GM21515 (cell line): ENCODE data around the gene RSU1.
A peak's percentile ranks its signal among the peaks of the same experiment; 100 is the strongest.
"Not testable (repeated sequence)": the region's sequence is repeated elsewhere in the genome, so short reads cannot be mapped to it uniquely, and the experiment has no call there.

Experiments used
- ATAC-seq: cut with Tn5 transposase; IDR thresholded peaks from one replicate; pipeline ENCODE4 v1.9.1; 2021; ENCODE audit not compliant: unreplicated experiment

RSU1 gene

DNA sequence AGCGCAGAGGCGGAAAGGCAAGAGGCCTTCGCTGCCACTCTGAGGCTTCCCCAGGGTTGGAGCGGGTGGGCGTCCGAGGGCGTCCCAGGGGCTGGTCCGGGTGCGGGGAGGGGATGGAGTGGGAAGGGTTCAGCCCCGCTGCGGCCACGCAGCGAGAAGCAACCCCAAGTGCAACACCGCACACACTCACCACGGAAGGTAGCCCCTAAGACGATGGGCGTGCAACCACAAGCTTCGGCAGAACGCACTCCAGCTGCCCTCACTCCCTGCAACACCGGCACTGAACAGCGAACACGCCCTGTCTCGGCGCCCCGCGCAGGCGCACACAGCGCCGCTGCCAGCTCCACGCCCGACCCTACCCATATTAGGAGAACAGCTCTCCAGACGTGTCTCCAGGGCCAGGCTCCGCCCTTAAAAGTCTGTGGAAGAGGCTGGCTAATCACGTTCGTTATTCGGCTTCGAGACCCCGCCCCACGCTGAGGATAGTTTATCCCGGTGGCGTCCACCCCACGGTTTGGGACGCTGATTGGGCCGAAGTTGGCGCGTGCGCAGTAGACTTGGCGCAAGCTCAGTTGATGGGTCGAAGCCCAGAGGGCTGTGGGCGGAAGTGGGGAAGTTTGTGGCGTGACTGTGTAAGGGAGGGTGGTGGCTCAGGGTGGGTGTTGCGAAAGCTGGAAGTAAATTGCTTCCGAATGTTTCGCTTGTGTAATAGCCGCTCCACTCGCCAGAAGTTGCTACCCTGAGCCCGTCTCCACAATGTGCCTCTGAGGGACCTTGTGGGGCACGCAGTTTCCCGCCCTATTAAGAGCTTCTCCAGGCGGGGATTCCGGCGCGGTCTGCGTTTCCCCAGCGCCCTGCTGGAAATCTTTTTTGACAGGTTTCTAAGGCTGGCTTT is at the start of gene RSU1:
Gene RSU1 (minus strand): TSS at position 300 of the 895 bp plus-strand sequence. CDS start 343 bp downstream, outside the sequence.
- peak; percentile 99 for ATAC-seq

- no peak for ATAC-seq
Observed at GRCh38 chr10:16866541-16867275, 49.5 kb upstream of the RSU1 start.

- no peak for ATAC-seq
Observed at GRCh38 chr10:16865766-16866165, 48.5 kb upstream of the RSU1 start.

DNA sequence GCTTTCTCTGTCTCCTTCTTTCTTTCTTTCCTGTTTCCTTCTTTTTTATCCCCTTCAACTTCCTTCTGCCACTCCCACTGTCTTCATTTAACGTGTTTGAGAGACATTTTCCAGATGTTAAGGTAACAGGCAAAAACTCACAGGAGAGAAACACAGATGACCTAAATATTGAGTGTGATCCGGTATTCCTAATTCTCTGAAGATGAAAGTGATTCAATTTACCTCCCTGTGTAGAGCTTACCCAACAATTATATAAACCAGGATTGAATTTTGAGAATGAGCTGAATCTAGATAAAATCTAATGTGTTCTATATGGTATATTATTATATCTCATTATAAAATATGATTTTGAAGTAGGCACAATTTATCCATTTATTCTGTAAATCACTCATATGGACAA is 46.5 kb upstream of the RSU1 start:
- ATAC-seq, result no peak

DNA sequence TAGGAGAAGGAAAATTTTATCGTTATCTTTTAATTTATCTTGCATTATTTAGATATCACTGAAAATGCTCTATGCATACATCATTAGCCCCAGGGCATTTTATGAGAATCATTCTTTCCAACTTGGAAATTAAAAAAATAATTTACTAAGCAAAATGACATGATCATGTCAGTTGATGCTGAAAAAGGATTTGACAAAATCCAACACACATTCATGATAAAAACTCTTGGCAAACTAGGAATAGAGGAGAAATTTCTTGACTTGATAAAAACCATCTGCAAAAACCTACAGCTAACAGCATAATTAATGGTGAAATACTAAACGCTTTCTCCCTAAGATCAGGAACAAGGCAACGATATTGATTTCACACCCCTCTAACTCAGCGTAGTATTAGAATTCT is 40.2 kb upstream of the RSU1 start:
- no peak for ATAC-seq

DNA sequence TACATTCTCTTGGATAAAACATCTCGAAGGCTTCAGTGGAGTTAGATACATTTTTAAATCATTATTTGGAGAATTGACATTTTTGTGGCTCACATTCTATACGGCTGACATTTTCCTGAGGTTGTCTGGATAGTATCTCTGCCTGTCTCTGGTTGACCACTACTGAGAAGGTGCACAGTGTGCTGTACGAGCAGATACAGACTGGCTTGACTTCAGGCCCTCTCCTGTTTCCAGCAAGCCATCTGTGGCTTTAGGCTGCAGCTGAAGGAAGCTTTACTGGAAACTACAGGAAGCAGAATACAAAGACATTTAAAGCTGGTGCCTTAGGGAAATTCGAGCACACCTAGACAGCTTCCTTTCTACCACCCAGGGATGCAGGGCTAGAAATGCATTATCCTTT is 39.3 kb upstream of the RSU1 start:
- no peak for ATAC-seq

- ATAC-seq, result no peak
Observed at GRCh38 chr10:16856092-16856491, 38.9 kb upstream of the RSU1 start.

DNA sequence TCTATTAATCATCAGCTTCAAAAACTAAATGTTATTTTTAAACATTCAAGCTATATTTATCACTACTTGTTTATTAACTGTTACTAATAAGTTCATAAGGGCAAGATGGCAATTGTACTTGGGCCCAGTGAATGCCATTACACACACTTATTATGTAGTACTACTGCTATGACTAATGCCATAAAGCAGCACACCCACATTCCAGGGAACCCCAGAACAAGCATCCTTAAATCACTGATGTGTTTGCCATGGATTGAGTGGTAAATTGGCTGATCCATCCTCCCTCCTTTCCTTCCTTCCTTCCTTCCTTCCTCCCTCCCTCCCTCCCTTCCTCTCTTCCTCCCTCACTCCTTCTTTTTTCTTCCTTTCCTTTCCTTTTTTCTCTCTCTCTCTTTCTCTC is 37.4 kb upstream of the RSU1 start:
- no peak for ATAC-seq

DNA sequence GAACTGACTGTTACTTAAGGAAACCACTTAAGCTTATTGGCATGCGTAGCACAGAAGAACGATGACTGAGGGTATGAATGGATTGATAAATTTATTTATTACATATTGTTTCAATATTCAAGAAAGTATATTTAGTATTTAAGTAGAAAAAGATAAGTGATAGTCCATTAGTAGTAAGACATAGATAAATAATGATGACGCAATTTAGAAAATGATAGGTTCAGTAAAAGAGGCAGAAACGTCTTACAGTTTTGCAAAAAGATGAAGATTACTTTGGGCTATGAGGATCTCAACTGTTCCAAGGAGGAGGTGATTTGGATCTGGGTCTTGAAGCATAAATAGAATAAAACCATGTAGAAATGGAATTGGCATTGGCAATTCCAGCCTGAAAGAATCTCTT is 36.6 kb upstream of the RSU1 start:
- no peak for ATAC-seq

DNA sequence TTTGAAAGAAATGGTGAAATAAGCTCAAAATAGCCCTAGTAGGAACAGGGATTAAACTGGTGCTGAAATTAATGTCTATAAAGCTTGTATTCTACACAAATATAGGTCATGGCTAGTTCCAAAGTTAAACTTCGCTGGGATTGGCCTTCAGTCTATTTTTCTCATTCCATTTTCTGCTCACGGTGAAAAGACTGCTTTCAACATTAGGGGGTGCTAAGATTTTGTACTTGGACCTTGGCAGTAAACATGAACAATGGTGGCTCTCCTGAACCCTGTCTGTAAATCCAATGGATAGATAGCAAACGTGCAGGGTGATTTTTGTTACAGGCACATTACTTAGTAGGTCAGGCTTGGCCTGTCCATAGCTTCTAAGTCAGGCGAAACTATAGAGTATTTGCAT is 36.0 kb upstream of the RSU1 start:
- ATAC-seq, result no peak

- ATAC-seq, result no peak
Observed at GRCh38 chr10:16852624-16853023, 35.4 kb upstream of the RSU1 start.

DNA sequence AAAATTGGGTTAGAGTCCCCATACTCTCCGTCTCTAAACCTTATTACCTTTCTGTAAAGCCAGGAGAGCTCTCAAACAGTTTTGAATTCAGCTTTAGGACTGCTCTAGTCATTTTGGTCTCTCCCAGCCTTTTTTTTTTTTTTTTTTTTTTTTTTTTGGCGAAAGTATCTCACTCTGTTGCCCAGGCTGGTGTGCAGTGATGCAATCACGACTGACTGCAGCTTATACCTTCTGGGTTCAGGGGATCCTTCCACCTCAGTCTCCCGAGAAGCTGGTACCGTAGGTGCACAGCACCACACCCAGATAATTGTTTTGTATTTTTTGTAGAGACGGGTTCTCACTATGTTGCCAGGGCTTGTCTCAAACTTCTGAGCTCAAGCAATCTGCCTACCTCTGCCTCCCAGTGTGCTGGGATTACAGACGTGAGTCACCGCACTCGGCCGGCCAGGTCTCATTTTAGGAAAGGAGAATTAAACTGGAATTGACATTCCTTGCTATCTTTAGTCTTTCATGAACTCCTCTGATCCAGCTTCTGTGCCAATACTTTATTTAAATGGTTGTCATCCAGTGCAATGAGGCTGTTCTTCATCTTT is 31.4 kb upstream of the RSU1 start:
- ATAC-seq, result no peak

DNA sequence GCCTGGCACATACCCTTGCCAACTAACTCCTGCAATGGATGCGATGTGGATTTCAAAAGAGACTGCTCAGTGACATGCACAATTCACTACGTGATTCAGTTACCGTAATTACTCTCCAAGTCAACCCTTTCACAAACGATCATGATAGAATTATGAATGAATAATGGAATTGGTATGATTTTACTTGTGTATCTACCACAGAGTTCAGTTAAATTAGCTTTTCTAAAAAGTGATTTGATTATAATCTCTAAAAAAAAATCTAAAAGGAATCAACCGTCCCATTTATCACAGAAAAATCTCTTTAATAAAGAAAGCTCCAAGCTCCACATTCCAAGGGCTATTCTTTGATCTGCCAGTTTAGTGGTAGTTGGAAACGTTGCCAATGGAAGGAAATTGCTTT is 30.4 kb upstream of the RSU1 start:
- no peak for ATAC-seq

DNA sequence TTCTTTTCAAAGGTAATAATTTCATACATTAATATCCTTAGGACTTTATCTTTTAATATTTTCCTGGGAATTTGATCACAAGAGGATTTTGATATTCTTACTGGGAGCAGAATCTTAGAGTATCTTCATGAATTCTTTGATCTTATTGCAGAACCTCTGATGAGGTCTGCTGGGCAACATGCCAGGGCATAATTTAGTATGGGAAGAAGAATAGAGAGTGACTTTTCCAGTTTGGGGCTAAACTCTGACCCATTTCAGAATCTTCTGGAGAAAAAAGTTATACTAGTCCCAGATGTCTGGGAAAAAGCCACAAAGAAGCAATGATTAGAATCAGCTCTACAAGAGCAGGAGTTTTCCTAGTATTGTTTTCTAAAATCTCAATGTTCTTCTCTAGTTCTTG is 28.0 kb upstream of the RSU1 start:
- ATAC-seq, result no peak

DNA sequence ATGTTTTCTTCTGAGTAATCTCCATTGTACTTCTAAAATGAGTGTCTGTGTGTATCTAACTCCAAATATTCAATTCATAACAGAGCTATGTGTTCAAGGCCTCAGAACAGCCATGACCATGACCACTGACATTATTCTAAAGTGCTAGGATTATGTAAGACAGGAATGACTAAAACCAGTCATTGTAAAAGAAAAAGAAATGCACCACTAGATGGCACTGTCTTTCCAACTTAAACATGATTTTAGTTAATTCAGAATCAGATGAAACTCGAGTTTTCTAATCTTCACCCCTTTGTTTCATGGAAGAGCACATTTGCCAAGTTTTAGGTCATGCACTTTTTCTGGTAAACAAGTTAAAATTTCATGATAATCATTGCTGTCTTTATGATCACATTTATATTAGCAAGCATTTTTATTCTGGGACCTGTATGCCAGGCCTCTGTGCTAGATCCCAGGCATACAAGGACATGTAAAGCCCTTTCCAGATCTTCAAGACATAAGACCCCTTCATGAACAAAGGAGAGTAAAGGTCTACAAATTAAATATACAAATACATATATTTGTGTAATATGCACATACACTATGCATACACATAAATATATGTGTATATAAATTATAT is 26.1 kb upstream of the RSU1 start:
- ATAC-seq, result no peak

GRCh38 chr10:16835228-16835627 is 18.0 kb upstream of the RSU1 start:
- ATAC-seq, result no peak

DNA sequence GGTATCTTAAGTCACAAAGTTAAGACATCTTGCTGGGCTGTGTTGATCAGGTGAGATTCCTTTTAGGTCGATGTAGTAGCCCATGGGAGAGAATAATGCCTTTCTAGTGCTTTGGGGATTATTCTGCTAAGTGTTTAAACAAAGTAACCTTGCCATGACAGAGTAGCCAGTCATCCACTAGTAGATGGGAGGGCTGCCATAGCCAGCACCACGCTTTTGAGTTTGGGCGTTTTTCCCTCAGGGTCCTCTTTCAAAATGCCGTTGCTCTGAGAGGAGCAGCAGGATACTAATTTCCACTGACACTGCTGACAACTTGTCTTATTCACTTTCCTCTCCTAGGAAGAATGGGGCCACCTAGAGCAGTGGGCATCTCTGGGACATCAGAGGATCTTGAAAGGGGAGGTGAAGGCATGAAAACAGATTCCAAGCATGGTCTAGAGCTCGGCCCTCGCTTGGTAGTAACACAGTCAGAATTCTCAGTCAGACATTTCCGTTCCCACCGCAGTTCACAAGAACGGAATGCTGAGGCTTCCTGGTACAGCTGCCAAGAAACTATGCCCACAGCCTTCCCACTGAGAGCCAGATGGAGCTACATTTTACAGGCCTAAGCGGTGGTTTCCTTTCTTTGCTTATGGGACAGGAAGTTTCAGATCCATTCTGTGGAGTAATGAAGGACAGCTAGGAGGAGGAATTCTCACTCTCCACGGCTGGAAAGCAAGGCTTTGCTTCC is 15.3 kb upstream of the RSU1 start:
- ATAC-seq, result no peak

- ATAC-seq, result no peak
Observed at GRCh38 chr10:16828701-16829175, 11.5 kb upstream of the RSU1 start.

- ATAC-seq, result peak; percentile 87
Observed at GRCh38 chr10:16828114-16828568, 10.9 kb upstream of the RSU1 start.

DNA sequence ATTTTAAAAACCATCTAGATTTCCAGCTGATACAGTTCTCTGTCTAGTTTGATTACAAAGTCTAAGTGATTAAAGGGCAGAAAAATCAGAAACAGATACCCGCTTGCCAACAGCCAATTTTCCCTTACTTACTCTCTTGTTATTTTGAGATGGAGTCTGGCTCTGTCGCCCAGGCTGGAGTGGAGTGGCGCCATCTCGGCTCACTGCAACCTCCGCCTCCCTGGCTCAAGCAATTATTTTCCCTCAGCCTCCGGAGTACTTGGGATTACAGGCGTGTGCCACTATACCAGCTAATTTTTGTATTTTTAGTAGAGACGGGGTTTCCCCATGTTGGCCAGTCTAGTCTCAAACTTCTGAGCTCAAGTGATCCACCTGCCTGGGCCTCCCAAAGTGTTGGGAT is 10.2 kb upstream of the RSU1 start:
- ATAC-seq, result not testable (repeated sequence)
